Vagina (tissue), 2 donors: ENCODE results near the gene RABGAP1L. TPM values are rescaled to one million over a fixed set of nuclear protein-coding genes. Genes with fewer than 3 reads are reported as not detected.

ENCODE experiments used
- DNase-seq, 2 donors: peaks; one replicate each; pipeline ENCODE4 v3.0.0-alpha.2; 2017; ENCODE audit errors: extremely low spot score in 2 of 2
- H3K27ac ChIP-seq: fragments of 200-600 bp; sonication (generic); one replicate; pipeline ENCODE4 v1.5.1; 2019
- H3K27me3 ChIP-seq: fragments of 200-600 bp; sonication (generic); one replicate; pipeline ENCODE4 v1.5.1; 2019
- H3K36me3 ChIP-seq, 2 donors: fragments of 200-600 bp; sonication (generic); one replicate each; pipeline ENCODE4 v1.5.1; 2017 to 2019
- H3K4me1 ChIP-seq: fragments of 200-600 bp; sonication (generic); one replicate; pipeline ENCODE4 v1.5.1; 2019
- H3K4me3 ChIP-seq, 2 donors: fragments of 200-600 bp; sonication (generic); 1 replicate in 1 of 2; 2 replicates in 1 of 2; pipeline ENCODE4 v1.5.1; 2016 to 2019
- H3K9me3 ChIP-seq: fragments of 200-600 bp; sonication (generic); one replicate; pipeline ENCODE4 v1.5.1; 2019
- POLR2A ChIP-seq, 2 donors: fragments of 450-650 bp; IDR thresholded peaks; one replicate each; pipeline ENCODE4 v1.6.1; 2017; ENCODE audit warnings: antibody characterized with exemption in 2 of 2, mild to moderate bottlenecking in 2 of 2, moderate library complexity in 2 of 2
- POLR2AphosphoS5 ChIP-seq, 2 donors: sonication (generic); formaldehyde crosslinking; IDR thresholded peaks; one replicate each; pipeline ENCODE4 v1.9.0; 2017; ENCODE audit warnings: antibody characterized with exemption in 2 of 2, mild to moderate bottlenecking in 2 of 2, low read depth in 1 of 2; ENCODE audit not compliant: insufficient read depth in 1 of 2
- intact Hi-C: fragments of 100-400 bp; cut with DNase I; formaldehyde crosslinking; loops from one replicate; pipeline ENCODE4 v1.15.1; 2023
- total RNA-seq: library from RNA; depleted of rRNA; stranded (reverse); fragments of >200 nt; gene quantifications from one replicate; pipeline ENCODE4 v1.2.3, GENCODE V29; 2016
- TF ChIP-seq, protein P1 (sequence below), 3 experiments: fragments of 450-650 bp in 2 of 3; fragments of 200-600 bp in 1 of 3; sonication (generic) in 1 of 3; IDR thresholded peaks; one replicate each; pipeline ENCODE4 v1.5.1; 2017 to 2019; ENCODE audit warnings: antibody characterized with exemption in 3 of 3, mild to moderate bottlenecking in 2 of 3, moderate library complexity in 2 of 3

RABGAP1L gene
- total RNA-seq, 1 donor from 2014 or later, result 40.0 TPM

DNA sequence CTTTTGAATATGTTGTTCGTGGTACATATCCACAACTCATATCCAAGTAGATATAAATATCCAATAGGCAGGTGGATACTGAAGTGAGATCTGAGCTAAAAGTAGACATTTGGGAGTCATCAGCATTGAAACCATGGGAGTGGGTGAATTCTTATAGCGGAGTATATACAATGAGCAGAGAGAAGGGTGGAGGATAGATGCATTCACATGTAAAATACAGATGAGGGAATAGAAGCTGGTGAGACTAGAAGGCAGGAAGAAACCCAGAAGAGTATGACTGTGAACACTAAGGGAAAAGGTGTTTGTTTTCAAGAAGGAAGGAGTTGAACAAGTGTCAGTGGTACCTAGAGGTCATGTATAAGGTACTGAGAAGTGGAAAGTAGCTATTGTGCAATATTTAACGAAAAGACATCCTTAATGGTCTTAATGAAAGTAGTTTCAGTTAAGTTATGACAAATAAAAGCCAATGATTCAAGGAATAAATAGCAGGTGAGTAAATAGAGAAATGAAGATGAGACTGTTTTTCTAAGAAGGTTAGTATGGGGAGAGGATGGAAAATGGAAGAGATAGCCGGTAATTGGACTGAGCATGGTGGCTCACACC, 658.8 kb downstream of the RABGAP1L start:
- TF ChIP-seq POLR2A (IDR thresholded peaks at IDR 0.05), result no peak
- TF ChIP-seq, protein P1, sequence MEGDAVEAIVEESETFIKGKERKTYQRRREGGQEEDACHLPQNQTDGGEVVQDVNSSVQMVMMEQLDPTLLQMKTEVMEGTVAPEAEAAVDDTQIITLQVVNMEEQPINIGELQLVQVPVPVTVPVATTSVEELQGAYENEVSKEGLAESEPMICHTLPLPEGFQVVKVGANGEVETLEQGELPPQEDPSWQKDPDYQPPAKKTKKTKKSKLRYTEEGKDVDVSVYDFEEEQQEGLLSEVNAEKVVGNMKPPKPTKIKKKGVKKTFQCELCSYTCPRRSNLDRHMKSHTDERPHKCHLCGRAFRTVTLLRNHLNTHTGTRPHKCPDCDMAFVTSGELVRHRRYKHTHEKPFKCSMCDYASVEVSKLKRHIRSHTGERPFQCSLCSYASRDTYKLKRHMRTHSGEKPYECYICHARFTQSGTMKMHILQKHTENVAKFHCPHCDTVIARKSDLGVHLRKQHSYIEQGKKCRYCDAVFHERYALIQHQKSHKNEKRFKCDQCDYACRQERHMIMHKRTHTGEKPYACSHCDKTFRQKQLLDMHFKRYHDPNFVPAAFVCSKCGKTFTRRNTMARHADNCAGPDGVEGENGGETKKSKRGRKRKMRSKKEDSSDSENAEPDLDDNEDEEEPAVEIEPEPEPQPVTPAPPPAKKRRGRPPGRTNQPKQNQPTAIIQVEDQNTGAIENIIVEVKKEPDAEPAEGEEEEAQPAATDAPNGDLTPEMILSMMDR (IDR thresholded peaks at IDR 0.05), result no peak
- TF ChIP-seq POLR2AphosphoS5 (IDR thresholded peaks at IDR 0.05; ENCODE audit: insufficient read depth in 1 of 2, low read depth in 1 of 2), result no peak

DNA sequence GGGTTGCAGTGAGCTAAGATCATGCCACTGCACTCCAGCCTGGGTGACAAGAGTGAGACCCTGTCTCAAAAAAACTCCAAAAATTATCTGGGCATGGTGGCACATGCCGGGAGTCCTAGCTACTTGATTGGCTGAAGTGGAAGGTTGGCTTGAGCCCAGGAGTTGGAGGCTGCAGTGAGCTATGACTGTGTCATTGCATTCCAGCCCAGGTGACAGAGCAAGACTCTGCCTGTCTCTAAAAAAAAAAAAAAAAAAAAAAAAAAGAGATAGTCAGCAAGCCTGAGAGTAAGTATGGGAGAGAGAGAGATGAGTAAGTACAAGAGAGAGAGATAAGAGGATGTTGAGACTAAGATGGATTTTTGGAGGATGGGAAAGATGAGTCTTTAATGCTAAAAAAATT, 659.6 kb downstream of the RABGAP1L start:
- H3K27ac ChIP-seq, result no peak overlapping the region
- intact Hi-C loops, result no loop called here
- DNase-seq, result no peak
- TF ChIP-seq POLR2A (IDR thresholded peaks at IDR 0.05) (no peak), POLR2AphosphoS5 (IDR thresholded peaks at IDR 0.05; ENCODE audit: insufficient read depth in 1 of 2, low read depth in 1 of 2) (no peak)
- TF ChIP-seq, protein P1 (IDR thresholded peaks at IDR 0.05), result no peak
- H3K9me3 ChIP-seq, result no peaks in the 10 kb centered on the region
- H3K27me3 ChIP-seq, result no peaks in the 10 kb centered on the region
- no peaks in the 10 kb centered on the region for H3K36me3 ChIP-seq
- H3K4me1 ChIP-seq, result no peaks in the 10 kb centered on the region
- no peak overlapping the region for H3K4me3 ChIP-seq

More for the DNA sequence above, 658.8 kb downstream of the RABGAP1L start:
- H3K36me3 ChIP-seq, result no peaks in the 10 kb centered on the region
- H3K4me3 ChIP-seq, result no peak overlapping the region
- no peak for DNase-seq
- no peaks in the 10 kb centered on the region for H3K9me3 ChIP-seq
- no peak overlapping the region for H3K27ac ChIP-seq
- no peaks in the 10 kb centered on the region for H3K4me1 ChIP-seq
- intact Hi-C loops, result no loop called here
- H3K27me3 ChIP-seq, result no peaks in the 10 kb centered on the region

DNA sequence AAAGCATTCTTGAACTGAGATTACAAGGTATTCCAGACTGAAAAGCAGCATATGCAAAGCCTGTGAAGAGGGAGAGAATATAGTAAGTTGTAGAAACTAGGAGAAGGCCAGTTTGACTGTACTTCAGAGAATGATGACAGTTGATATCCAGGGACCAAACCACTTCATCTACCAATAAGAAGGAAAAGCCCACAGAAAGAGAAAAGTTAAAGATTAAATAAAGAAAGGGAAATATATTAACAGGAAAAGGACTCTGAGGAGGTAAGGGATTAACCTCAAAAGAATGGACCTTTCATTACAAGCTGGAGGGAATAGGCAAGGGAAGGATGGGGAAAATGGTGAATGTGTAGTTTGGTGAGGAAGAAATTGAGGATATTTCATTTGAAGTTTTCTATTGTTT, 660.3 kb downstream of the RABGAP1L start:
- Histone ChIP-seq H3K36me3 (no peaks in the 10 kb centered on the region), H3K4me3 (no peak overlapping the region), H3K27me3 (no peaks in the 10 kb centered on the region), H3K9me3 (no peaks in the 10 kb centered on the region), H3K4me1 (no peaks in the 10 kb centered on the region), H3K27ac (no peak overlapping the region)
- no peak for DNase-seq
- TF ChIP-seq POLR2A (IDR thresholded peaks at IDR 0.05), result no peak
- no peak for TF ChIP-seq POLR2AphosphoS5 (IDR thresholded peaks at IDR 0.05; ENCODE audit: insufficient read depth in 1 of 2, low read depth in 1 of 2)
- TF ChIP-seq, protein P1 (IDR thresholded peaks at IDR 0.05), result no peak
- intact Hi-C loops, result no loop called here

DNA sequence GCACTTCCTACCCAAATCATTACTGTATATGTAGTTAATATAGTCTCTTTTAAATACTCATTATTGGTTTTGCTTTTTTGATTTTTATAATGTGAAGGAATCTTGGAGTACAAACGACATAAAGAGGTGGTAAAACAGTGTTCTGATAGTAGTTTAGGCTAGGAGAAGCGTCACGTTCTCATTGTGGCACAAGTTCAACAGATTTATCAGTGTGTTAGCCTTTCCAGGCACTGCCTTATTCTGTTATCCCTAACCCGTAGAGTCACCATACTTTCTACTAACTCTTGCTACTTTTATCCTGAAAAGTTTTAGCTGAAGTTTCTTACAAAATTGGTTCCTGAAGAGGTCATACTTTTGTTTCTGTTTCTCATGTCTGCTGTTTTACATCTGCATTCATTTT, 665.8 kb downstream of the RABGAP1L start:
- H3K9me3 ChIP-seq, result no peaks in the 10 kb centered on the region
- H3K36me3 ChIP-seq, result no peaks in the 10 kb centered on the region
- H3K4me3 ChIP-seq, result no peak overlapping the region
- H3K27me3 ChIP-seq, result no peaks in the 10 kb centered on the region
- H3K27ac ChIP-seq, result no peak overlapping the region
- DNase-seq, result no peak
- TF ChIP-seq, protein P1 (IDR thresholded peaks at IDR 0.05), result no peak
- TF ChIP-seq POLR2AphosphoS5 (IDR thresholded peaks at IDR 0.05; ENCODE audit: insufficient read depth in 1 of 2, low read depth in 1 of 2) (no peak), POLR2A (IDR thresholded peaks at IDR 0.05) (no peak)
- intact Hi-C loops, result no loop called here
- no peaks in the 10 kb centered on the region for H3K4me1 ChIP-seq

DNA sequence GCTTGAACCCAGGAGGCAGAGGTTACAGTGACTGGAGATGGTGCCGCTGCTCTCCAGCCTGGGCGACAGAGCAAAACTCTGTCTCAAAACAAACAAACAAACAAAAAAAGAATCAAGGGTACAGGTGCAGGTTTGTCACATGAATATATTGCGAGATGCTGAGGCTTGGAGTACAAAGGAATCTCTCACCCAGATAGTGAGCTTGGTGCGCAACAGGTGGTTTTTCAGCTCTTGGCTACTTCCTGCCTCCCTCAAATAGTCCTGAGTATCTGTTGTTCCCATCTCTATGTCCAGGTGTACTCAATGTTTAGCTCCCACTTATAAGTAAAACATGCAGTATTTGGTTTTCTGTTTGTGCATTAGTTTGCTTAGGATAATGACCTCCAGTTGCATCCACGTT, 666.5 kb downstream of the RABGAP1L start:
- no peak for DNase-seq

More for the DNA sequence above, 666.5 kb downstream of the RABGAP1L start:
- H3K27me3 ChIP-seq, result no peaks in the 10 kb centered on the region
- H3K4me1 ChIP-seq, result no peaks in the 10 kb centered on the region
- no peaks in the 10 kb centered on the region for H3K36me3 ChIP-seq
- no peak for TF ChIP-seq POLR2A (IDR thresholded peaks at IDR 0.05)
- TF ChIP-seq POLR2AphosphoS5 (IDR thresholded peaks at IDR 0.05; ENCODE audit: insufficient read depth in 1 of 2, low read depth in 1 of 2), result no peak
- TF ChIP-seq, protein P1 (IDR thresholded peaks at IDR 0.05), result no peak
- no peaks in the 10 kb centered on the region for H3K9me3 ChIP-seq
- intact Hi-C loops, result no loop called here
- no peak overlapping the region for H3K27ac ChIP-seq
- H3K4me3 ChIP-seq, result no peak overlapping the region
